ENCODE results near the gene SMPDL3B. TPM values are rescaled to one million over a fixed set of nuclear protein-coding genes. Genes with fewer than 3 reads are reported as not detected.
A peak's percentile ranks its signal among the peaks of the same experiment; 100 is the strongest.

Gene SMPDL3B
- total and polyA plus RNA-seq, 2 of the 13 experiments (the other 11 are each of a cell fraction or from before 2014, with no cell fraction given): 0.29 to 1.3 TPM

- TF ChIP-seq BCLAF1 (IDR thresholded peaks at IDR 0.05): no peak
- no peak for TF ChIP-seq ZNF570 (CRISPR knock-in tag; IDR thresholded peaks at IDR 0.05; ENCODE audit: borderline replicate concordance)
- TF ChIP-seq ZNF432 (CRISPR knock-in tag; IDR thresholded peaks at IDR 0.05; ENCODE audit: borderline replicate concordance): no peak
- TF ChIP-seq KLF9 (CRISPR knock-in tag; IDR thresholded peaks at IDR 0.05; ENCODE audit: low read depth): no peak
- TF ChIP-seq ZNF513 (CRISPR knock-in tag; conservative IDR thresholded peaks at IDR 0.05): no peak
- TF ChIP-seq E2F2 (CRISPR knock-in tag; IDR thresholded peaks at IDR 0.05; ENCODE audit: borderline replicate concordance): no peak
- no peak for TF ChIP-seq THAP9 (CRISPR knock-in tag; IDR thresholded peaks at IDR 0.05; ENCODE audit: borderline replicate concordance)
- no peak for TF ChIP-seq FIP1L1 (IDR thresholded peaks at IDR 0.05; ENCODE audit: borderline replicate concordance, insufficient read depth, low read depth, low read length)
- TF ChIP-seq POGZ (CRISPR knock-in tag; IDR thresholded peaks at IDR 0.05): 0 out of 2 replicates have a peak, but pooled peaks have one; percentile 4
- no peak for TF ChIP-seq TGIF2 (CRISPR knock-in tag; IDR thresholded peaks at IDR 0.05)
- no peak for TF ChIP-seq ZNF512 (CRISPR knock-in tag; IDR thresholded peaks at IDR 0.05)
- no peak for TF ChIP-seq ZNF784 (CRISPR knock-in tag; IDR thresholded peaks at IDR 0.05; ENCODE audit: borderline replicate concordance)
- no peak for TF ChIP-seq SMYD3 (CRISPR knock-in tag; IDR thresholded peaks at IDR 0.05)
- TF ChIP-seq RNF2 (conservative IDR thresholded peaks at IDR 0.05; ENCODE audit: low read depth): no peak
- no peak for TF ChIP-seq EP300 (IDR thresholded peaks at IDR 0.05; ENCODE audit: low read depth in 2 of 2, low read length in 2 of 2)
- no peak for TF ChIP-seq EP300 (CRISPR knock-in tag; IDR thresholded peaks at IDR 0.05; ENCODE audit: borderline replicate concordance)
- no peak for TF ChIP-seq YEATS2 (CRISPR knock-in tag; IDR thresholded peaks at IDR 0.05; ENCODE audit: borderline replicate concordance)
These were observed 25.2 kb downstream of the SMPDL3B start, which contains the start of gene XKR8 (continued) for GRCh38 chr1:27959792-27960603.
